OCI-LY3 (cell line): Measurements from ENCODE around the gene PCDHGB4.
"Not testable (repeated sequence)": the region's sequence is repeated elsewhere in the genome, so short reads cannot be mapped to it uniquely, and the experiment has no call there.

Source experiments
- H2AFZ ChIP-seq: fragments of 200-600, 300-600 bp; shearing (Covaris generic); 2 replicates; pipeline ENCODE4 v1.6.0; 2014; ENCODE audit warnings: antibody characterized with exemption, low read depth, low read length
- H3K27ac ChIP-seq: fragments of 200-600, 300-600 bp; sonication (generic); 2 replicates; pipeline ENCODE4 v1.5.1; 2014; ENCODE audit warnings: mild to moderate bottlenecking, low read length, moderate library complexity, mixed read lengths
- H3K27me3 ChIP-seq: fragments of 200-600, 300-600 bp; sonication (generic); 2 replicates; pipeline ENCODE4 v1.6.1; 2014; ENCODE audit warnings: low read depth, low read length, mixed read lengths
- H3K36me3 ChIP-seq: fragments of 200-600, 300-600 bp; sonication (generic); replicated peaks from 2 replicates; pipeline ENCODE3; 2014; ENCODE audit warnings: low read depth, low read length, mixed read lengths
- H3K4me1 ChIP-seq: fragments of 300-600, 200-600 bp; sonication (generic); 2 replicates; pipeline ENCODE4 v1.6.1; 2014; ENCODE audit warnings: low read length, mixed read lengths
- H3K4me2 ChIP-seq: fragments of 200-600, 300-600 bp; sonication (generic); 2 replicates; pipeline ENCODE4 v1.6.1; 2014; ENCODE audit warnings: low read length, mixed read lengths
- H3K4me3 ChIP-seq: fragments of 300-600, 200-600 bp; sonication (generic); 2 replicates; pipeline ENCODE4 v1.5.1; 2014; ENCODE audit warnings: antibody characterized with exemption, mild to moderate bottlenecking, low read length, moderate library complexity
- H3K79me2 ChIP-seq: fragments of 300-600, 200-600 bp; shearing (Covaris generic); 2 replicates; pipeline ENCODE4 v1.6.1; 2014; ENCODE audit warnings: mild to moderate bottlenecking, low read length, mixed read lengths
- H3K9ac ChIP-seq: fragments of 300-600, 200-600 bp; shearing (Covaris generic); 2 replicates; pipeline ENCODE4 v1.6.0; 2014; ENCODE audit warnings: mild to moderate bottlenecking, low read length, moderate library complexity
- H3K9me3 ChIP-seq: fragments of 200-600, 300-600 bp; shearing (Covaris generic); 2 replicates; pipeline ENCODE4 v1.6.1; 2014; ENCODE audit warnings: low read length, mixed read lengths; ENCODE audit not compliant: insufficient read depth
- H4K20me1 ChIP-seq: fragments of 200-600, 300-600 bp; sonication (generic); 2 replicates; pipeline ENCODE4 v1.6.1; 2016; ENCODE audit warnings: low read length, mixed read lengths; ENCODE audit not compliant: insufficient read depth
- EZH2phosphoT487 ChIP-seq: fragments of 200-600 bp; shearing (Covaris generic); IDR thresholded peaks from 2 replicates; pipeline ENCODE4 v1.6.1; 2018; ENCODE audit warnings: antibody characterized with exemption, mixed run types, low read depth
- TF ChIP-seq, protein P1 (sequence below): fragments of 200-600, 300-600 bp; sonication (generic); IDR thresholded peaks from 2 replicates; pipeline ENCODE4 v1.5.1; 2014; ENCODE audit warnings: antibody characterized with exemption, low read length, low read depth

PCDHGB4 gene

DNA sequence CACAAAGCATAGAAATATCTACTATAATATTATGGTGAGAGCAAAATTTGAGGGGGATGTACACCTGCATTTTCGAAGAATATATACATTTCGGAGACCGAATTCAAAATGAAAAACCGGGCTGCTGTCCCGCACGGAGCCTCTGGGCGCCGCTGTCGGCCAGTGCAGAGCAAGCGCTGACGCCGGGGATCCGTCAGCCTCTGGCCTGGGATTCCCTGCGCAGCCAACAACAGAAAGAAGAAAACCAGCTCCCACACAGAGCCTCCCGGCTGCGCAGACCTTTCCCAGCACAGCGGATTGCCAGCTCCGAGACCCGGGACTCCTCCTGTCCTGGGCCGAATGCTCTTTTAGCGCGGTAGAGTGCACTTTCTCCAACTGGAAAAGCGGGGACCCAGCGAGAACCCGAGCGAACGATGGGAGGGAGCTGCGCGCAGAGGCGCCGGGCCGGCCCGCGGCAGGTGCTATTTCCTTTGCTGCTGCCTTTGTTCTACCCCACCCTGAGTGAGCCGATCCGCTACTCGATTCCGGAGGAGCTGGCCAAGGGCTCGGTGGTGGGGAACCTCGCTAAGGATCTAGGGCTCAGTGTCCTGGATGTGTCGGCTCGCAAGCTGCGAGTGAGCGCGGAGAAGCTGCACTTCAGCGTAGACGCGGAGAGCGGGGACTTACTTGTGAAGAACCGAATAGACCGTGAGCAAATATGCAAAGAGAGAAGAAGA lies 20.4 kb downstream of the PCDHGB4 start, which contains the start of gene PCDHGB6:
PCDHGB6 (plus strand) TSS at position 232 of the 716 bp plus-strand sequence; CDS start at position 414, 182 bp downstream.
- not testable (repeated sequence) for H3K9ac ChIP-seq, H3K27ac ChIP-seq, H3K4me1 ChIP-seq, H3K4me3 ChIP-seq, H3K27me3 ChIP-seq, H4K20me1 ChIP-seq, H3K36me3 ChIP-seq, H3K9me3 ChIP-seq, H3K79me2 ChIP-seq, H2AFZ ChIP-seq, H3K4me2 ChIP-seq
- TF ChIP-seq, protein P1, sequence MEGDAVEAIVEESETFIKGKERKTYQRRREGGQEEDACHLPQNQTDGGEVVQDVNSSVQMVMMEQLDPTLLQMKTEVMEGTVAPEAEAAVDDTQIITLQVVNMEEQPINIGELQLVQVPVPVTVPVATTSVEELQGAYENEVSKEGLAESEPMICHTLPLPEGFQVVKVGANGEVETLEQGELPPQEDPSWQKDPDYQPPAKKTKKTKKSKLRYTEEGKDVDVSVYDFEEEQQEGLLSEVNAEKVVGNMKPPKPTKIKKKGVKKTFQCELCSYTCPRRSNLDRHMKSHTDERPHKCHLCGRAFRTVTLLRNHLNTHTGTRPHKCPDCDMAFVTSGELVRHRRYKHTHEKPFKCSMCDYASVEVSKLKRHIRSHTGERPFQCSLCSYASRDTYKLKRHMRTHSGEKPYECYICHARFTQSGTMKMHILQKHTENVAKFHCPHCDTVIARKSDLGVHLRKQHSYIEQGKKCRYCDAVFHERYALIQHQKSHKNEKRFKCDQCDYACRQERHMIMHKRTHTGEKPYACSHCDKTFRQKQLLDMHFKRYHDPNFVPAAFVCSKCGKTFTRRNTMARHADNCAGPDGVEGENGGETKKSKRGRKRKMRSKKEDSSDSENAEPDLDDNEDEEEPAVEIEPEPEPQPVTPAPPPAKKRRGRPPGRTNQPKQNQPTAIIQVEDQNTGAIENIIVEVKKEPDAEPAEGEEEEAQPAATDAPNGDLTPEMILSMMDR = peak; percentile 24; the same call in 1 of the 2 replicates

DNA sequence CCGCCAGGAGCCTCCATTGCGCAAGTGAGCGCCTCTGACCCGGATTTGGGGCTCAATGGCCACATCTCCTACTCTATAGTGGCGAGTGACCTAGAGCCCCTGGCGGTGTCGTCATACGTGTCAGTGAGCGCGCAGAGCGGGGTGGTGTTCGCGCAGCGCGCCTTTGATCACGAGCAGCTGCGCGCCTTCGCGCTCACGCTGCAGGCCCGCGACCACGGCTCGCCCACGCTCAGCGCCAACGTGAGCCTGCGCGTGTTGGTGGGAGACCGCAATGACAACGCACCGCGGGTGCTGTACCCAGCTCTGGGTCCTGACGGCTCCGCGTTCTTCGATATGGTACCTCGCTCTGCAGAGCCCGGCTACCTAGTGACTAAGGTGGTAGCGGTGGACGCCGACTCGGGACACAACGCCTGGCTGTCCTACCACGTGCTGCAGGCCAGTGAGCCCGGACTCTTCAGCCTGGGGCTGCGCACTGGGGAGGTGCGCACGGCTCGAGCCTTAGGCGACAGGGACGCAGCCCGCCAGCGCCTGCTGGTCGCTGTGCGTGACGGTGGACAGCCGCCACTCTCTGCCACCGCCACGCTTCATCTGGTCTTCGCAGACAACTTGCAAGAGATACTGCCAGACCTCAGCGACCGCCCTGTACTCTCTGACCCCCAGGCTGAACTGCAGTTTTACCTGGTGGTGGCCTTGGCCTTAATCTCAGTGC lies 22.3 kb downstream of the PCDHGB4 start:
- Histone ChIP-seq H3K9me3 (no peaks in the 10 kb centered on the region), H3K79me2 (no peaks in the 10 kb centered on the region), H3K27me3 (no peaks in the 10 kb centered on the region), H3K9ac (no peak overlapping the region), H3K4me1 (no peaks in the 10 kb centered on the region), H3K36me3 (no peaks in the 10 kb centered on the region), H4K20me1 (no peaks in the 10 kb centered on the region), H3K4me3 (no peak overlapping the region), H3K4me2 (no peak overlapping the region), H3K27ac (no peak overlapping the region), H2AFZ (no peak overlapping the region)
- TF ChIP-seq EZH2phosphoT487 = no peak
- TF ChIP-seq, protein P1 = no peak

DNA sequence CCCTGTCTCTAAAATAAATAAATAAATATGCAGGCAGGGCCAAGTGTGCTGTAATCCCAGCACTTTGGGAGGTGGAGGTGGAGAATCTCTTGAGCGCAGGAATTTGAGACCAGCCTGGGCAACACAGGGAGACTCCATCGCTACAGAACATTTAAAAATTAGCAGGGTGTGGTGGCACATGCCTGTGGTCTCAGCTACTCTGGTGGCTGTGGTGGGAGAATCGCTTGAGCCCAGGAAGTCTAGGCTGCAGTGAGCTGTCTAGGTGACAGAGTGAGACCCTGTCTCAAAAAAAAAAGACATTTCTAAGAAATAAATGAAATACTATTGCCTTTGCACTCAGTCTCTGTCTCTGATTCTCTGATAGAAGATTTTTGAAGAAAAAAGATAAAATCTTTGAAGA lies 24.1 kb downstream of the PCDHGB4 start:
- H3K4me3 ChIP-seq = no peak overlapping the region
- TF ChIP-seq, protein P1 = no peak
- no peak for TF ChIP-seq EZH2phosphoT487

DNA sequence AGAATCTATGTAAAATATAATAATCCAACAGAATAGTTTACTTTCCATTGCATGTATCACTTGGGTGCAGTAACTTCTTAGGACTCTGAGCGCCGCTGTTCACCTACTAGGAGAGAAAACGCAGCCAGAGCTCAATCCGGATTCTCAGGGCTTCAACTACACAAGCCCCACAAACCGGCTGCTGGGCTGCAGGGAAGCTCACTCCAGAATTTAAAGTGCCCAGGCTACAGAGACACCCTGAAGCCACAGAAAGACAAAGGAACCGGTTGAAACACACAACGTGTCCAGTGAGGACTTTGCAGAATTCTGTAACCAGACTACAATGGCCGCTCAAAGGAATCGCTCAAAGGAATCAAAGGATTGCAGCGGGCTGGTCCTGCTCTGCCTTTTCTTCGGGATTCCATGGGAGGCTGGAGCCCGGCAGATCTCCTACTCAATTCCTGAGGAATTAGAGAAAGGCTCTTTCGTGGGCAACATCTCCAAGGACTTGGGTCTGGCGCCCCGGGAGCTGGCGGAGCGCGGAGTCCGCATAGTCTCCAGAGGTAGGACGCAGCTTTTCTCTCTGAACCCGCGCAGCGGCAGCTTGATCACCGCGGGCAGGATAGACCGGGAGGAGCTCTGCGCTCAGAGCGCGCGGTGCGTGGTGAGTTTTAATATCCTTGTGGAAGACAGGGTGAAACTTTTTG lies 25.5 kb downstream of the PCDHGB4 start, which contains the start of gene PCDHGA10:
PCDHGA10 (plus strand) TSS at position 134 of the 686 bp plus-strand sequence; CDS start at position 323, 189 bp downstream.
- Histone ChIP-seq H2AFZ (peak within 1 kb of the TSS; percentile 97), H3K4me3 (peak within 1 kb of the TSS; percentile 89), H3K27me3 (no peaks in the 10 kb centered on the region), H4K20me1 (no peaks in the 10 kb centered on the region), H3K79me2 (no peaks in the 10 kb centered on the region), H3K27ac (no peak within 1 kb of the TSS), H3K9me3 (no peaks in the 10 kb centered on the region), H3K4me1 (no peaks in the 10 kb centered on the region), H3K9ac (peak within 1 kb of the TSS; percentile 59), H3K4me2 (peak within 1 kb of the TSS; percentile 83), H3K36me3 (no peaks in the 10 kb centered on the region)
- TF ChIP-seq, protein P1 = peak; percentile 66
- no peak for TF ChIP-seq EZH2phosphoT487

More for the DNA sequence above, 24.1 kb downstream of the PCDHGB4 start:
- Histone ChIP-seq H3K27ac (no peak overlapping the region), H3K27me3 (no peaks in the 10 kb centered on the region), H4K20me1 (no peaks in the 10 kb centered on the region), H3K9ac (no peak overlapping the region), H3K4me2 (no peak overlapping the region), H2AFZ (no peak overlapping the region), H3K79me2 (no peaks in the 10 kb centered on the region), H3K4me1 (no peaks in the 10 kb centered on the region), H3K36me3 (no peaks in the 10 kb centered on the region), H3K9me3 (no peaks in the 10 kb centered on the region)
